ENCODE data around the gene TMEM229A.

The TMEM229A gene

GRCh38 chr7:123992913-123993518, 39.9 kb downstream of the TMEM229A start:
- no peaks in the 10 kb centered on the region for H3K27me3 ChIP-seq (replicated peaks; ENCODE audit: control insufficient read depth, insufficient read depth, low read length, poor library complexity, severe bottlenecking)
- no peaks in the 10 kb centered on the region for H3K9me3 ChIP-seq (ENCODE audit: control insufficient read depth, low read length)
- H3K27ac ChIP-seq (ENCODE audit: insufficient read depth, low read length, poor library complexity, severe bottlenecking), result no peak overlapping the region
- H3K4me3 ChIP-seq (ENCODE audit: insufficient read depth, low read depth, low read length, poor library complexity, severe bottlenecking), result no peak overlapping the region
- H3K4me1 ChIP-seq (ENCODE audit: control insufficient read depth, insufficient read depth, low read length, poor library complexity, severe bottlenecking), result no peaks in the 10 kb centered on the region
- no peak for DNase-seq
- H3K36me3 ChIP-seq (ENCODE audit: control insufficient read depth, insufficient read depth, low read length), result no peaks in the 10 kb centered on the region

GRCh38 chr7:123987445-123987844, 45.4 kb downstream of the TMEM229A start:
- Histone ChIP-seq H3K4me1 (ENCODE audit: control insufficient read depth, insufficient read depth, low read length, poor library complexity, severe bottlenecking) (no peaks in the 10 kb centered on the region), H3K36me3 (ENCODE audit: control insufficient read depth, insufficient read depth, low read length) (no peaks in the 10 kb centered on the region), H3K9me3 (ENCODE audit: control insufficient read depth, low read length) (no peaks in the 10 kb centered on the region), H3K4me3 (ENCODE audit: insufficient read depth, low read depth, low read length, poor library complexity, severe bottlenecking) (no peak overlapping the region), H3K27me3 (replicated peaks; ENCODE audit: control insufficient read depth, insufficient read depth, low read length, poor library complexity, severe bottlenecking) (no peaks in the 10 kb centered on the region), H3K27ac (ENCODE audit: insufficient read depth, low read length, poor library complexity, severe bottlenecking) (no peak overlapping the region)
- no peak for DNase-seq
